Measurements from ENCODE around the gene RAC3.

RAC3 gene

GRCh38 chr17:82031303-82031884 lies at the start of gene RAC3:
Gene RAC3, plus strand, starts transcription at chr17:82031678. Its CDS starts 84 bp downstream, at chr17:82031762.
- peak within 1 kb of the TSS; percentile 33 for H3K4me3 ChIP-seq (ENCODE audit: low read depth, low read length)
- no peak for DNase-seq (ENCODE audit: low read depth)
- no peak for TF ChIP-seq CTCF (IDR thresholded peaks at IDR 0.05; ENCODE audit: low read depth, low read length, missing control alignments)

GRCh38 chr17:81983011-81983638 lies 48.4 kb upstream of the RAC3 start:
- no peak overlapping the region for H3K4me3 ChIP-seq (ENCODE audit: low read depth, low read length)
- no peak for TF ChIP-seq CTCF (IDR thresholded peaks at IDR 0.05; ENCODE audit: low read depth, low read length, missing control alignments)
- no peak for DNase-seq (ENCODE audit: low read depth)

GRCh38 chr17:81983639-81984373 lies 47.7 kb upstream of the RAC3 start:
- no peak for DNase-seq (ENCODE audit: low read depth)
- H3K4me3 ChIP-seq (ENCODE audit: low read depth, low read length) = no peak overlapping the region
- no peak for TF ChIP-seq CTCF (IDR thresholded peaks at IDR 0.05; ENCODE audit: low read depth, low read length, missing control alignments)

GRCh38 chr17:81984773-81985410 lies 46.6 kb upstream of the RAC3 start:
- H3K4me3 ChIP-seq (ENCODE audit: low read depth, low read length) = no peak overlapping the region
- no peak for TF ChIP-seq CTCF (IDR thresholded peaks at IDR 0.05; ENCODE audit: low read depth, low read length, missing control alignments)
- DNase-seq (ENCODE audit: low read depth) = no peak

GRCh38 chr17:81986606-81987005 lies 44.9 kb upstream of the RAC3 start:
- no peak for TF ChIP-seq CTCF (IDR thresholded peaks at IDR 0.05; ENCODE audit: low read depth, low read length, missing control alignments)
- H3K4me3 ChIP-seq (ENCODE audit: low read depth, low read length) = no peak overlapping the region
- no peak for DNase-seq (ENCODE audit: low read depth)

- no peak for DNase-seq (ENCODE audit: low read depth)
- TF ChIP-seq CTCF (IDR thresholded peaks at IDR 0.05; ENCODE audit: low read depth, low read length, missing control alignments) = no peak
- H3K4me3 ChIP-seq (ENCODE audit: low read depth, low read length) = no peak overlapping the region
These were observed 44.2 kb upstream of the RAC3 start for GRCh38 chr17:81987161-81987770.

Measured in GM12864 (cell line).